HPDE6-E6E7 (cell line): Measurements from ENCODE around the gene BTBD9.
"Not testable (repeated sequence)": the region's sequence is repeated elsewhere in the genome, so short reads cannot be mapped to it uniquely, and the experiment has no call there.

ENCODE experiments used
- DNase-seq: peaks from one replicate; pipeline ENCODE4 v3.0.0; 2011; ENCODE audit warnings: missing footprints; ENCODE audit errors: extremely low spot score

BTBD9 gene

GRCh38 chr6:38148606-38149005 lies 491.1 kb downstream of the BTBD9 start:
- no peak for DNase-seq

- DNase-seq: no peak
Observed at GRCh38 chr6:38146734-38147027, 493.0 kb downstream of the BTBD9 start.

DNA sequence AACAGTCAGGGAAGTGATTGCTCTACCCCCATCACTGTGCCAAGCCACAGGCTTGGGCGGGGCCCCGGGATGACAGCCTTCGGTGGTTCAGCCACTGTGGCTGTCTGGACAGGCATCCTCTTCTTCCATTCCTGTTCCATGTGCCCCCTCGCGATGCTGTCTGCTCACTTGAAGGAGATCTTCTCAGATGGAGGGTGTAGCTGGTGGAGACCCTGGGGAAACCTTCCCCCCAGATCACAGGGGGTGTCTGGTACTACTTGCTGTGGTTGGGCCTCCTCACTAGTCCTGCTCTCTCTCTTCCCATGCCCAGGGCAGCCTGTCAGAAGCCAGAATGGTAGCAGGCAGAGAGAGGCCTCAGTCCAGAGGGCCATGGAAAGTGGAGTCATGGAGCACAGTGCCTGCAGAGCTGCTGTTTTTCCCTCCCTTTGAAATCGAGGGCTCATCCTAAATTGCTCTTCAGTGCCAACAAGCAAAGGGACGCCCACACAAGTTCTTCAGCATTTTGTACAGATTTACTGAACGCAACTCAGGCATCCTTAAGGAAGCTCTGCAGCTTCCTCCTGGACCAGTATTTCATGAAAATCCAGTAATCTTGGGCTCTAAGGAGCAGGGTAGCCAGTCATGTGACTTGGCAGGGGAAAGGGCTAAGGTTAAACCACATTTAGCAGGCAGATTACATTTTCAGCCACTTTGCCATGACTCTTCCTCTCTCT lies 493.6 kb downstream of the BTBD9 start:
- no peak for DNase-seq

DNA sequence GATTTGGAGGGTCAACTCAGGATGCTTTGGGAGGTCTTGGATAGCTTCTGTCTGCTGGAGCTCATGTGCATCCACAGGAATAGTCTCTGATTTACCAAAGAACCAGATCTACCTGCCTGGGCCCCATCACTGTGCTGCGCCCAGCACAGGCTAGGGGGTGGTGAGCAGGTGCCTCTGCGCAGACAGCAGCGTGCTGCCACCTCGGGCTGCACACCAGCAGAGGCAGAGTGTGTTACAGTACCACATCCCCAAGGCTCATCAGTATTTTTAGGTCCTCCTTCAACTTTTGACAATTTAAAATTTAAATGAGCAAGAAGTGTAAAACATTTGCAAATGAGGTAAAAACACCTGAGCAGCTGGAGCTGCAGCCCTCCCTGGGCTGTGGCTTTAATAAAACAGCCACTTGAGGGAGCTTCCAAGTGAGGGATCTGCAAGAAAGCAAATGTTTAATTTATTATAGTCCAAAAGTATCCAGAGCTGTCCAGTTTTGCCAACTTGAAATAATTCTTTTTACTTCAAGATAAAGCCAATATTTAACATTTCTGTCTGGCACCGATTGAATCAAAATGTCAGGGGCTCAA lies 495.3 kb downstream of the BTBD9 start:
- no peak for DNase-seq

GRCh38 chr6:38143191-38144150 lies 496.3 kb downstream of the BTBD9 start:
- DNase-seq: no peak

DNA sequence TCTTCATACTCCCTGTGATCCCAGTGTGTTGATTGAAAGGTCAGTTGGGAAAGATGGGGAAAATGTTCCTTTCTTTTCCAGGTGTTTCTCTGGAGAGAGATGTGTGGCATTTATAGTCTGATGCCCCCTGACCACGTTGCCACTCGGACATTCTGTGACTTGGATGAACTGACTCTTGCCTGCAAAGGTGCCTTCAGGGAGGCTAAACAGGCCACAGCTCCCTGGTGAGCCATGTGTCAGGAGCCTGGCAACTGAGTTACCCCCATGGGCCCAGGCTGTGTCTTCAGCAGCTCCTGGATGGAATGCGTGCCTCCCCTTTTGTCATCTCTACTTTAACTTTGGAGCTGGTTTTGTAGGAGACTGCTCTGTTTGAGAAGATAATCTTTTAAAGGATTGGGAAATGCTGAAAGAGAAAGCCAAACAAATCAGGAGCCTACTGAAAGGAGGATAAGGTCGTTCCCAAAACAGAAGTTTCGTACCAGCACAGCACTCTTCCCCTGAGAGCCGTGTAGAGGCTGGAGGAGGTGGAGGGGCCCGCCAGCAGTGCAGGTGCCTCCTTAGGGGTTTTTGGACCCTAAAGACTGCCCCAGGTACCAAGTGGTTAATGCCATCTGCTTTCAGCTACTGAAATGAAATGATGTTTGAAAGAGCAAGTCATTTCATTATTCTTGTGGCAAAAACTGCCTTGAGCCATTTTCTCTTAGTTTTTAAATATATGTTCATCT lies 497.4 kb downstream of the BTBD9 start:
- DNase-seq: no peak

DNA sequence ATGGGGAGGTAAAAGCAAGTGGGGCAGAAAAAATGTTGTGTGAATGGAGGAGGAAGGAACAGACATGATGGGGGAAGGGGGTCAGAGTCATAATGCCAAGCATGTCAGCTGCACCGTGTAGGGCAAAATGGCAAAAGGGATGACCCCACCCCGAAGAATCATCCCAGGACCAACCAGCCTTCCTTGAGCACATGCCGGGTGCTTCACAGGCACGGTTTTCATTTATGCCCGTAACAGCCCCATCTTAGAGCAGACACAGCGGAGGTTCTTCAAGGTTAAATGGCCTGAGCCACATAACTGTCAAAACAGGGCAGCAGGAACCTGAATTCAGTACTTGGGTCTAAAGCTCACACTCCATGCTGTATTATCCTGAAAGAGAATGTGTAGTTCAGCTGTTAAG lies 498.0 kb downstream of the BTBD9 start:
- DNase-seq: no peak

DNA sequence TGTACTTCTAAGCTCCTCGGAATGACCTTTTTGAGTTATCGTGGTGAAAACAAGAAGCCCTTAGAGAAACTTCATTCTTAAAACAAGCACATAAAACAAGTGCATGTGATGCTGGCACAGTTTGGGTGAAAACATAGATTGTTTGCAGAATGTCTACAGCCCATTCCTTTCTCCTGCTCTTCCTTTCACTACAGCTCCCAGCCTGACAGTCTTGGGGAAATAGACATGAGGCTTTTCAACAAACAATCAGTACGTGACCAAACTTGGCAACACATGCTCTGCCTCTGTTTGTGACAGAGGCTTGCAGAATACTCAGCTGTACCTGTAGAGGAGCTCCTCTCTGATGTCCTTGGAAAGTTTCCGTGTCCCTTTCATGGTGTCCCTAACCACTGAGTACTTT lies 498.6 kb downstream of the BTBD9 start:
- no peak for DNase-seq

DNA sequence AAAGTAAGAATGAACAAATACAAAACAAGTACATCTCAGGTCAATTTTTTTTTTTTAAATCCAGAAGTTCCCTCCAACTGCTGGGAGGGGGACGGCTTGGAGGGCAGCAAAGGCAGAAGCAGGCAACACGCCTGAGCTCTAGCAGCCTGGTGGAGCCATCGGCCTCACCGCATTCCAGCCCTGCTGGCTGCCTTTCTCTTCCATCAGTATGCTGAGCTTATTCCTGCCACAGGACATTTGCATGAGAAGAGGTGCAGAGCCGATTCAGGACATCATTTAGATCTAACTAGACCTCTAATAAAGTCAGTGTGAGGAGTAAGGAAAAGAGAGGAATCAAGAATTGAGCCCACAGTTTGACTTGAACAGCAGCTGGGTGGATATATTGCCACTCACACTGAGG lies 501.4 kb downstream of the BTBD9 start:
- no peak for DNase-seq

GRCh38 chr6:38137608-38138265 lies 502.0 kb downstream of the BTBD9 start:
- DNase-seq: no peak

DNA sequence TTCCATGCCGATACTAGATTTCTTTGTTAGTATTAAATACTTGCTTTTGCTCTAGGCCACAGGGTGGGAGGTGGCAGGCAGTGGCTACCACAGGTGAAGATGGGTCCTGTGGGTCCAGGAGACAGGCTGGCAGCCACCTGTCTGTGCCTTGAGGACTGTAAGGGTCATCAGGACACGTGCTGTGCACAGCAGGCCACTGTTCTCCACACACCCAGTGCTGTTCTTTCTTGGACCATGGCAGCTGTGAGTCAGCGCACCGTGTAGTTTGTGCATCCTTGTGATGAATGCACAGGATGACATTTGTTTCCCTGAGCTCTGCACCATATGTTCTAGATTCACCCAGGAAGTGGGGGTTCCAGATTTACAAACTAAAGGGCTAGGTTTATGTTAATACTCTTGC lies 503.2 kb downstream of the BTBD9 start:
- no peak for DNase-seq

- DNase-seq: no peak
Observed at GRCh38 chr6:38134704-38135088, 505.0 kb downstream of the BTBD9 start.

- DNase-seq: no peak
Observed at GRCh38 chr6:38133932-38134703, 505.6 kb downstream of the BTBD9 start.

DNA sequence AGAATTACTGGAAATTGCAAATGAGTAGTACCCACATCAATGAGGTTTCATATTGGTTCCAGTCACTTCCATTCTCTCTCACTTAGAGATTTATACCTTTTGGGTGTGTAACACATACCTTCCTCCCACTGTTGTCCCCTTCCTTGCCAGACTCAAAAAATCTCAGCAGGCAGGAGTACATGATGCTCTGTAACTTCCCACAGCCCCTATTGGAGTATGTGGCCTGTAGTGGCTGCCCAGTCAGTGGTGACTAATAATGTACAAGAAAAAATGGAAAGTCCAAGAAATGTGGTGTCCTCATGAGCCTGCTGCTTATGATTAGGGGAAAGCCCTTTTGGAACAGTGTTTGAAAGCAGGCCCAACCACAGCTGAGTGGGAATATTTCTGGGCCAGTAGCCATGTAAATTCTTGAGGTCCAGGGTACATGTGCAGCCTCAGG lies 508.2 kb downstream of the BTBD9 start:
- DNase-seq: no peak

- no peak for DNase-seq
Observed at GRCh38 chr6:38127284-38127683, 512.4 kb downstream of the BTBD9 start.

- not testable (repeated sequence) for DNase-seq
Observed at GRCh38 chr6:38124224-38124926, 515.4 kb downstream of the BTBD9 start.

DNA sequence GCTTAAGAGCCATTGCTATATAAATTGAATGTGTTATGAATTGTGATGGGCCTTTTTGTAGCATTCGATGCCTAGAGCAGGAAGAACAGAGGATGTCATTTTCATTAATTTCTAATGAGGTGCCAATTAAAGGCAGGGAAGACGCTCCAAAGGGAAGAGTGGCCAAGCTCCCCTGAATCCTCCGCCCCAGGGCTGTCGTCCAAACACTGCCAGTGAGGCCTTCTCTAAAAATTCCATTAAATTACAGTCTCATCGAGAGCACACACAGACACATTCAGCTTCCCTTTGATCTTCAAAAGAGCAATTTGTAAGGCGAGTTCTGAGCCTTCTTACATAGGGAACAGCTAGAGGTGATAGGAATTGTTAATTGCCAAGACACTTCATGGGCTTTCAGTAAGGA lies 520.2 kb downstream of the BTBD9 start:
- DNase-seq: no peak

DNA sequence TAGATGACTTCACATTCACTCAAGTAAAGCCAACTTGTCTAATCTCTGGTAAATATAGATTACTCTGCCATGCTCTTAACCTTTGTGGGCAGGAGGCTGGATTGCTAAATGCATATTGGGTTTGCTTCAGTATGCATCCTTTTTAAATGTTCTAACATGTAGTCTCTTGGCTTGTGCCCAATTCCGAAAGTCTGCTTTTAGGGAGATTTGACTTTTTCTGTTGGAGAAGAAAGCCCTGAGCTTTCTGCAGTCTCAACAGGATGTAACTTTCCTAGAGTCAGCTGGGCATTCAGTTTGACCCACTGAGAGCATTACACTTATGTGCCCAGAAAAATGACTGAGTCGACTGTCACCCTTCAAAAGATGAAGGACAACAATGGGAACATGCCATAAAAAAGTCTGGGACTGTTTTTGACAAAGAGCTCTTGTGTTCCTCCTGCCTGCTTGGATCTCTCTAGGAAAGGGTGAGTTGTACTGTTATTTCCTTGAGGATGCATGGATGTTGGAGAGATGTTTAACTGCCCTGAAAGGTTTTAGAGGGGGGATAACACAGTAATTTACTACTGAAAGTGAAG lies 520.9 kb downstream of the BTBD9 start:
- DNase-seq: no peak
